GM19463 (cell line): ENCODE results near the gene VPS41.

ENCODE experiments used
- ATAC-seq: cut with Tn5 transposase; IDR thresholded peaks from one replicate; pipeline ENCODE4 v1.9.1; 2021; ENCODE audit warnings: mild to moderate bottlenecking, moderate library complexity; ENCODE audit not compliant: unreplicated experiment

Gene VPS41

GRCh38 chr7:38907066-38907465 lies 1.9 kb downstream of the VPS41 start:
- no peak for ATAC-seq

- ATAC-seq = peak; percentile 42
Observed at GRCh38 chr7:38905056-38905759, 3.8 kb downstream of the VPS41 start.

- ATAC-seq = no peak
Observed at GRCh38 chr7:38903057-38903456, 5.9 kb downstream of the VPS41 start.

- no peak for ATAC-seq
Observed at GRCh38 chr7:38902449-38902848, 6.5 kb downstream of the VPS41 start.

GRCh38 chr7:38893061-38893460 lies 15.9 kb downstream of the VPS41 start:
- no peak for ATAC-seq

GRCh38 chr7:38890597-38890996 lies 18.4 kb downstream of the VPS41 start:
- no peak for ATAC-seq

- no peak for ATAC-seq
Observed at GRCh38 chr7:38889872-38890432, 19.0 kb downstream of the VPS41 start.

- ATAC-seq = no peak
Observed at GRCh38 chr7:38889079-38889478, 19.9 kb downstream of the VPS41 start.

- ATAC-seq = no peak
Observed at GRCh38 chr7:38886265-38886664, 22.7 kb downstream of the VPS41 start.

GRCh38 chr7:38883706-38884105 lies 25.3 kb downstream of the VPS41 start:
- no peak for ATAC-seq

GRCh38 chr7:38881947-38882684 lies 26.9 kb downstream of the VPS41 start:
- no peak for ATAC-seq

GRCh38 chr7:38881015-38881414 lies 28.0 kb downstream of the VPS41 start:
- no peak for ATAC-seq

- ATAC-seq = no peak
Observed at GRCh38 chr7:38880454-38880853, 28.5 kb downstream of the VPS41 start.

GRCh38 chr7:38880035-38880434 lies 29.0 kb downstream of the VPS41 start:
- no peak for ATAC-seq

GRCh38 chr7:38878694-38879457 lies 30.1 kb downstream of the VPS41 start:
- no peak for ATAC-seq

- ATAC-seq = no peak
Observed at GRCh38 chr7:38873433-38873832, 35.6 kb downstream of the VPS41 start.

- no peak for ATAC-seq
Observed at GRCh38 chr7:38872202-38872601, 36.8 kb downstream of the VPS41 start.

GRCh38 chr7:38870147-38870546 lies 38.8 kb downstream of the VPS41 start:
- no peak for ATAC-seq

GRCh38 chr7:38863601-38864291 lies 45.2 kb downstream of the VPS41 start:
- ATAC-seq = no peak

- no peak for ATAC-seq
Observed at GRCh38 chr7:38862666-38863065, 46.3 kb downstream of the VPS41 start.
